ENCODE data around the gene LARGE1. TPM values are rescaled to one million over a fixed set of nuclear protein-coding genes. Genes with fewer than 3 reads are reported as not detected.
"Not testable (repeated sequence)": the region's sequence is repeated elsewhere in the genome, so short reads cannot be mapped to it uniquely, and the experiment has no call there.

LARGE1 gene
- total RNA-seq, 1 donor: 13.4 TPM

- no peak overlapping the region for H3K4me3 ChIP-seq (ENCODE audit: low read depth, low read length)
- no peak for TF ChIP-seq CTCF (IDR thresholded peaks at IDR 0.05; ENCODE audit: insufficient read depth, low read depth, low read length)
- no peak for DNase-seq (ENCODE audit: low read depth)
These were observed 53.8 kb downstream of the LARGE1 start for GRCh38 chr22:33866511-33866910.

DNA sequence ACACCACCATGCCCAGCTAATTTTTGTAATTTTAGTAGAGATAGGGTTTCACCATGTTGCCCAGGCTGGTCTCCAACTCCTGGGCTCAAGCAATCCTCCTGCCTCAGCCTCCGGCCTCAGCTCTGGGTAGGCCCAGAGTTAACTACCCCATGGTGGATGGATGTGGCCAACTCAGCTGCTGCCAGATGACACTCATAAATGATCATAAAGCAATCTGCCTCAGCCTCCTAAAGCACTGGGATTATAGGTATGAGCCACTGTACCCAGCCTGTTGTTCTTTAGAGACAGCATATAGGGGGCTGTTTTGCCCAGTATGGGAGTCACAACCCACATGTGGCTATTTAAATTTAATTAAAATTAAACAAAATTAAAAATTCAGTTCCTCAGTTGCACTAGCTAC, 54.3 kb downstream of the LARGE1 start:
- H3K4me3 ChIP-seq (ENCODE audit: low read depth, low read length): no peak overlapping the region
- no peak for TF ChIP-seq CTCF (IDR thresholded peaks at IDR 0.05; ENCODE audit: insufficient read depth, low read depth, low read length)
- DNase-seq (ENCODE audit: low read depth): no peak

DNA sequence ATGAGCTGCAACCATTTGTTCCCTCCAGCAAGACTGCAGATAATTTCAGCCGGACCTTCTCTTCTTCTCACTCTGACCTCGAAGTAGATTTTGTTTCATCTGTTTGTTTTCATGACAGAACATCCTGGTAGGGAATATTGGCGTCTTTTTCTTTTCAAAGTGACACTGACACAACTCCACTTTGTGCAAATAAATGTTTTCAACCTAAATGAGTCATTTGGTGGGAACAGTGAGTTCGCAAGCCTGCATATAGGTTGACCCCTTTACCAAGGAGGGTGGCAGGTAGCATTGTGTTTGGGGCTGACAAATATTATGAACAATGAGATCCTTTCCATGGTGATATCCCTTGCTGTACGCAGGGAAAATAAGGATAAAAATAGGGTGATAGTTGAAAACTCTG, 55.0 kb downstream of the LARGE1 start:
- DNase-seq (ENCODE audit: low read depth): peak; percentile 42
- no peak for TF ChIP-seq CTCF (IDR thresholded peaks at IDR 0.05; ENCODE audit: insufficient read depth, low read depth, low read length)
- H3K4me3 ChIP-seq (ENCODE audit: low read depth, low read length): no peak overlapping the region

DNA sequence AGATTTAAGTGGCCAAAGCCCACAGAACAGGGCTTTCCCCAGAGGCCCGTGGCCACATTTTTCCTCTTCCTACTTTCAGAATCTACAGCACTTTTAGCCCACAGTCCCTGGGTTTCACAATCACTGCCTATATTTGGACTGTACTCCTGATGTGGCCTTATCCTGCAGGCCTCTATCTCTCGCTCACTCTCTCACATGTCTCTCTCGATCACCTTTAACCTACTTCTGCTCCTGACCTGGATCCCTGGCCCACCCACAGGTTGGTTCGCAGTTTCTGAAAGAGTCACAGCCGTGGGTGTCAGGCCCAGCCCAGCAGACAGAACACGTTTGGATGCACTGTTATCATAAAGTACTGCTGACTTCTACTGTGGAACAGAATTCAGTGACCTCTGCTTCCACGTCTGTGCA, 55.5 kb downstream of the LARGE1 start:
- TF ChIP-seq CTCF (IDR thresholded peaks at IDR 0.05; ENCODE audit: insufficient read depth, low read depth, low read length): no peak
- no peak overlapping the region for H3K4me3 ChIP-seq (ENCODE audit: low read depth, low read length)
- peak; percentile 58 for DNase-seq (ENCODE audit: low read depth)

DNA sequence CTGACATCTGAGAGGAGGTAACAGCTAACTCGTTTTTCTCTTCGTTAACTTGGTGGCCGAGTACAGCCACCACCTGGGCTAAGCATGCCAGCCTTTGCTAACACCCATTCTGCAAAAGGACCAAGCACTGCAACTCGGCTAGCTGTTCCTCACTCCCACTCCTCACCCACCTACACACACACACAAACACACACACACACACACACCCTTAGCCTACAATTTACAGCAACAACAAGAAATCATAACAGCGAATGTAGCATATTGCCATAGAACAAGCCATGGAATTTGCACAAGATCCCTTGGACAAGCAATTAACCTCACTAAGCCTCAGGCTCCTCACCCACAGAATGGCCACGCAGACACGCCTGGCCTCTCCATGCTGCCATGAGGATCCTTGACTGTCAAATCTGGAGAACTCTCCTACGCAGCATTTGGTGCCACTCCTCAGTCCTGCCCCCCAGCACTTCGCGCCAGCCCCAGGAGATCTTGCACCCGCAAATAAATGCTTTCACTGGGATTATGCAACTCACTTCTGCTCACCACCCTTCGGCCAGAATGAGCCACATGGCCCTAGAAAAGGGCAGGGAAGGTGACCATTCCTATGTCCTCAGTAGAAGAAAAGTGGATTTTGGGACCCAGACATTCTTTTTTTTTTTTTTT, 58.9 kb downstream of the LARGE1 start:
- H3K4me3 ChIP-seq (ENCODE audit: low read depth, low read length): no peak overlapping the region
- TF ChIP-seq CTCF (IDR thresholded peaks at IDR 0.05; ENCODE audit: insufficient read depth, low read depth, low read length): no peak

DNA sequence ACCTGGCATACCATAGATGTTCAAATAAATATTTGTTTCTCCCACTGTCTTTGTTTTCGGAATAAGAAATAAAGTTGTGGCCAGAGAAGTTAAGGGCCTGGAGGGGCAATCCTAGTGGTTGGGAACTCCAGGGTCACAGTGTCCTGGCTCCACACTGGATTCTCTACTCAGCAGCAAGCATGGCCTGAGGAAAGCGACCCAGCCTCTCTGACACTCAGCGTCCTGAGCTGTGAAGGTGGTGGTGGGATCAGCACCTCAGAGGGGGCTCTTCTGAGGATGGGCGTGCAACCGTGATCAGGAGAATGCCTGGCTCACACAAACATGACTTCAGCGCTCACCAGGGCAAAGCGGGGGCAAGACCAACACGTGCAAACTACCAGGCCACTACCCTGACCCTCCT, 59.9 kb downstream of the LARGE1 start:
- no peak for DNase-seq (ENCODE audit: low read depth)
- no peak for TF ChIP-seq CTCF (IDR thresholded peaks at IDR 0.05; ENCODE audit: insufficient read depth, low read depth, low read length)
- no peak overlapping the region for H3K4me3 ChIP-seq (ENCODE audit: low read depth, low read length)

More for the DNA sequence above, 58.9 kb downstream of the LARGE1 start:
- no peak for DNase-seq (ENCODE audit: low read depth)

DNA sequence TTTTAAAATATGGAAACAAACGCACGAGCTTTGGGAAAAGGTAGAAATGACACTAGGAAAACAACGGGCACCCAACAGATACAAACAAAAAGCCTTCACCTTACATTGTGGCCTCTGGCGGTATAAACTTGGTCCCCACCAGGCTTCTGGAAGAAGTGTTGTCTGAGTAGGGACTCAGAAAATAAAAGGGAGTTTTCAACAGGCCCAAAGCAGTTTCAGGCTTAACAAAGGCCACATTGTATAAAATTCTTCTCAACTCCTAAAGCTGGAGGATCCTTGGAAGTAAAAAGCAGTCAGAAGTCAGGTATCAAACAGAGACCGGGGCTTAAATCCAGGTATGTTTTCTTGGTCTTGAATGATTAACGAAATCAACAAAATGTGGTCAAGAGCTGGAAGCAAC, 61.0 kb downstream of the LARGE1 start:
- TF ChIP-seq CTCF (IDR thresholded peaks at IDR 0.05; ENCODE audit: insufficient read depth, low read depth, low read length): no peak
- no peak for DNase-seq (ENCODE audit: low read depth)
- H3K4me3 ChIP-seq (ENCODE audit: low read depth, low read length): no peak overlapping the region

- not testable (repeated sequence) for H3K4me3 ChIP-seq (ENCODE audit: low read depth, low read length); DNase-seq (ENCODE audit: low read depth)
These were observed 61.6 kb downstream of the LARGE1 start for GRCh38 chr22:33858653-33859052.

- not testable (repeated sequence) for H3K4me3 ChIP-seq (ENCODE audit: low read depth, low read length); DNase-seq (ENCODE audit: low read depth)
These were observed 62.5 kb downstream of the LARGE1 start for GRCh38 chr22:33857767-33858166.
